ENCODE results near the gene SMARCA1. TPM values are rescaled to one million over a fixed set of nuclear protein-coding genes. Genes with fewer than 3 reads are reported as not detected.

Gene SMARCA1
- total RNA-seq, 1 experiment from 2014 or later, result 56.9 TPM

- POLR2A ChIA-PET (ENCODE audit: low non-redundant PET), result no interaction called here
Observed at GRCh38 chrX:129404670-129405008, 118.7 kb downstream of the SMARCA1 start.

DNA sequence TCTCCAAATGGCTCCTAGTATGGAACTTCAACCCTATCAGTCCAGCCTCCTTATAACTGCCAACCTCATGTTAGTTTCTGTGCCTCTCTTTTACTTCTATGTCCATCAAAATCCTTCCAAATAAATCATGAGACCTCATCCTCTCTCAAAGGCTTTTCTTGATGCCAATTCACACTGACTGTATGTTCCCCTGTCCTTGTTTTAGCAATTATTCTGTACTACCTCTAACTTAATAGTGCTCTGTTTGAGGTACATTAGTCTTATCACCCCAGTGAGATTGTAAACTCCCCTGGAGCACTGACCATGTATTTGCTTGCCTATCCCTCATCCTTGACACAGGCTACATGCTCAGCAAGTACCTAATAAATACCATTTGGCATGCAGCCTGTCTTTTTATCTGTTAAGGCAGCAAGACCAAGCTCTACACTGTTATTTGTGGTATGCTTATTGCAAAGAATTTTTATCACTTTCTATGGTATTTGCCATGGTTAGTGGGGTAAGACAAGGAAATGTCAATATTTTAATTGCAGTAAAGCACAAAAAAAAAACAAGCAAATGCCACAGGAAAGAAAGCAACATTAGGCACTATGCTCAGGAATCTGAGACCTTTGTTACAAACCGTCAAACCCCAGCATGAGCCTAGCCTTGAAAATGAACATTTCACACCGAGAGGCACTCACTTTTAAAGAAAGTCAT, 119.2 kb downstream of the SMARCA1 start:
- no peak overlapping the region for H3K4me3 ChIP-seq (ENCODE audit: low read depth, low read length, poor library complexity, severe bottlenecking)
- H3K27ac ChIP-seq (ENCODE audit: low read depth, low read length, poor library complexity, severe bottlenecking), result no peak overlapping the region
- BruUV-seq (replicated peaks), result no TSS peak
- CTCF ChIA-PET, result no interaction called here
- no peak for TF ChIP-seq EZH2 (IDR thresholded peaks at IDR 0.05; ENCODE audit: borderline replicate concordance, low read depth, low read length, poor library complexity, severe bottlenecking)
- TF ChIP-seq, protein P1, sequence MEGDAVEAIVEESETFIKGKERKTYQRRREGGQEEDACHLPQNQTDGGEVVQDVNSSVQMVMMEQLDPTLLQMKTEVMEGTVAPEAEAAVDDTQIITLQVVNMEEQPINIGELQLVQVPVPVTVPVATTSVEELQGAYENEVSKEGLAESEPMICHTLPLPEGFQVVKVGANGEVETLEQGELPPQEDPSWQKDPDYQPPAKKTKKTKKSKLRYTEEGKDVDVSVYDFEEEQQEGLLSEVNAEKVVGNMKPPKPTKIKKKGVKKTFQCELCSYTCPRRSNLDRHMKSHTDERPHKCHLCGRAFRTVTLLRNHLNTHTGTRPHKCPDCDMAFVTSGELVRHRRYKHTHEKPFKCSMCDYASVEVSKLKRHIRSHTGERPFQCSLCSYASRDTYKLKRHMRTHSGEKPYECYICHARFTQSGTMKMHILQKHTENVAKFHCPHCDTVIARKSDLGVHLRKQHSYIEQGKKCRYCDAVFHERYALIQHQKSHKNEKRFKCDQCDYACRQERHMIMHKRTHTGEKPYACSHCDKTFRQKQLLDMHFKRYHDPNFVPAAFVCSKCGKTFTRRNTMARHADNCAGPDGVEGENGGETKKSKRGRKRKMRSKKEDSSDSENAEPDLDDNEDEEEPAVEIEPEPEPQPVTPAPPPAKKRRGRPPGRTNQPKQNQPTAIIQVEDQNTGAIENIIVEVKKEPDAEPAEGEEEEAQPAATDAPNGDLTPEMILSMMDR (conservative IDR thresholded peaks at IDR 0.05; ENCODE audit: low read depth, low read length), result no peak
- H3K4me1 ChIP-seq (ENCODE audit: insufficient read depth, low read length, poor library complexity, severe bottlenecking), result no peaks in the 10 kb centered on the region
- H3K9me3 ChIP-seq (ENCODE audit: low read depth, low read length, poor library complexity, severe bottlenecking), result no peaks in the 10 kb centered on the region
- H3K36me3 ChIP-seq (ENCODE audit: insufficient read depth, low read length, poor library complexity, severe bottlenecking), result no peaks in the 10 kb centered on the region
- DNase-seq (ENCODE audit: low spot score), result no peak
- no peaks in the 10 kb centered on the region for H3K27me3 ChIP-seq (replicated peaks; ENCODE audit: insufficient read depth, low read depth, low read length, poor library complexity)
- intact Hi-C loops (cut with micrococcal nuclease; ENCODE audit: unreplicated experiment), result no loop called here
- POLR2A ChIA-PET (ENCODE audit: low non-redundant PET), result no interaction called here

More at GRCh38 chrX:129404670-129405008, 118.7 kb downstream of the SMARCA1 start:
- DNase-seq (ENCODE audit: low spot score), result no peak
- no peaks in the 10 kb centered on the region for H3K9me3 ChIP-seq (ENCODE audit: low read depth, low read length, poor library complexity, severe bottlenecking)
- TF ChIP-seq, protein P1 (conservative IDR thresholded peaks at IDR 0.05; ENCODE audit: low read depth, low read length), result no peak
- TF ChIP-seq EZH2 (IDR thresholded peaks at IDR 0.05; ENCODE audit: borderline replicate concordance, low read depth, low read length, poor library complexity, severe bottlenecking), result no peak
- no peaks in the 10 kb centered on the region for H3K36me3 ChIP-seq (ENCODE audit: insufficient read depth, low read length, poor library complexity, severe bottlenecking)
- H3K4me1 ChIP-seq (ENCODE audit: insufficient read depth, low read length, poor library complexity, severe bottlenecking), result no peaks in the 10 kb centered on the region
- no TSS peak for BruUV-seq (replicated peaks)
- H3K27me3 ChIP-seq (replicated peaks; ENCODE audit: insufficient read depth, low read depth, low read length, poor library complexity), result no peaks in the 10 kb centered on the region
- no peak overlapping the region for H3K27ac ChIP-seq (ENCODE audit: low read depth, low read length, poor library complexity, severe bottlenecking)
- H3K4me3 ChIP-seq (ENCODE audit: low read depth, low read length, poor library complexity, severe bottlenecking), result no peak overlapping the region
- CTCF ChIA-PET, result no interaction called here
- intact Hi-C loops (cut with micrococcal nuclease; ENCODE audit: unreplicated experiment), result no loop called here

Other genes with a start within 250 kb of the SMARCA1 start
- 25.4 and 27.8 TPM in 2 replicates for gene OCRL, start 16.8 kb upstream of the SMARCA1 start, total RNA-seq (2021)
- gene APLN, start 131.5 kb upstream of the SMARCA1 start, total RNA-seq (2021), result 0.34 and 0.55 TPM in 2 replicates
- not detected in 2 replicates for gene XPNPEP2, start 215.5 kb upstream of the SMARCA1 start, total RNA-seq (2021)

Measured in A673 (cell line).